Right cardiac atrium (tissue), 5 donors: ENCODE data around the gene KCNAB1. TPM values are rescaled to one million over a fixed set of nuclear protein-coding genes. Genes with fewer than 3 reads are reported as not detected.

Source experiments
- ATAC-seq, 2 donors: fragments of 200-7000 bp; cut with Tn5 transposase; one replicate each; pipeline versions ENCODE4 v1.8.0 to v1.9.1; 2020; ENCODE audit warnings: moderate library complexity in 2 of 2, mild to moderate bottlenecking in 1 of 2
- DNase-seq, 3 donors: peaks; one replicate each; pipeline ENCODE4 v3.0.0-alpha.2; 2020
- H3K27ac ChIP-seq: one replicate; pipeline ENCODE4 v1.5.1; 2013; ENCODE audit warnings: mild to moderate bottlenecking, low read length, control low read depth, moderate library complexity
- H3K27me3 ChIP-seq: one replicate; pipeline ENCODE4 v1.6.1; 2013; ENCODE audit not compliant: control insufficient read depth, insufficient read depth
- H3K4me1 ChIP-seq: one replicate; pipeline ENCODE4 v1.6.1; 2013; ENCODE audit warnings: low read length; ENCODE audit not compliant: control insufficient read depth, insufficient read depth
- H3K4me3 ChIP-seq: one replicate; pipeline ENCODE4 v1.5.1; 2013; ENCODE audit warnings: low read length, control low read depth
- H3K9me3 ChIP-seq: one replicate; pipeline ENCODE4 v1.6.1; 2013; ENCODE audit warnings: low read length; ENCODE audit not compliant: control insufficient read depth
- WGBS: extraction: QIAGEN DNeasy Blood & Tissue Kit; methylation state at CpG from one replicate; pipeline ENCODE4 v1.1.7; 2013; 5-methylcytosine and 5-hydroxymethylcytosine counted together
- intact Hi-C, 4 donors: fragments of 100-400 bp; cut with DNase I; formaldehyde crosslinking; loops; one replicate each; pipeline versions ENCODE4 v1.11.0 to v1.14.0; 2022 to 2023
- polyA plus RNA-seq: library from polyadenylated mRNA; stranded (reverse); fragments of 200-250 nt; gene quantifications from one replicate; pipeline ENCODE4 v1.2.3, GENCODE V29; 2013
- total RNA-seq, 4 donors: library from RNA; stranded (reverse); fragmentation: NEBNext Ultra II Directional; extraction: Animal tissue kit (Norgen Biotek cat#: 25700); gene quantifications; one replicate each; pipeline ENCODE4 v1.2.1, GENCODE V29; 2021
- donor health status: healthy with polysubstance abuse.
- donor health status: DM: no; HTN: yes; CAD: no.
- donor health status: DM: no; HTN: no; CAD: no.
- donor health status: DM: no; HTN: yes; CAD: no; lungs with severe emphysema.
- donor health status: DM: yes; HTN: yes; CAD: no.

The KCNAB1 gene
- total and polyA plus RNA-seq, 5 donors, result 1.1 to 3.7 (median 2.0) TPM

DNA sequence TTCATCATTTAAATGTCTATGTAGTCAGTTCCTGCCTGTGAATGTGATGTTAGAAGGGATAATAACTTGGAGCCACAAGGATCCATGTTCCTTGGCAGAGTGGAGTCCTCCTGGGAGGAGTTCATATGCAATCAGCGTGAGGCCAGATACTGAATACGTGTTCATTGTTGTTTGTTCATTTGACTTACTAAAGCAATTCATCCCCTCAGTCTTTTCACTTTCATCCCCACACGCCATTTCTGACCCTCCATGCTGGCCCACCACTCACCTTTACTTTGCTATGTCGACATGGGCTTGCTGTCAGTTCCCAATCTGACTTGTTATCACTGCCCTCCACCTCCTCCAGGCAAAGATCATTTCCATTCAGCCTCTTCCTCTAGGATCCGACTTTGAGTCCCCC is 342.7 kb downstream of the KCNAB1 start:
- DNase-seq (no peak), ATAC-seq (no peak)
- intact Hi-C loops, result no loop called here
- no peaks in the 10 kb centered on the region for H3K9me3 ChIP-seq
- no peaks in the 10 kb centered on the region for H3K27me3 ChIP-seq
- no peak overlapping the region for H3K4me3 ChIP-seq
- H3K27ac ChIP-seq, result no peak overlapping the region
- WGBS, result 67% methylated on average over 5 of the region's 5 CpGs
- peaks cover 2% of the 10 kb centered on the region for H3K4me1 ChIP-seq

DNA sequence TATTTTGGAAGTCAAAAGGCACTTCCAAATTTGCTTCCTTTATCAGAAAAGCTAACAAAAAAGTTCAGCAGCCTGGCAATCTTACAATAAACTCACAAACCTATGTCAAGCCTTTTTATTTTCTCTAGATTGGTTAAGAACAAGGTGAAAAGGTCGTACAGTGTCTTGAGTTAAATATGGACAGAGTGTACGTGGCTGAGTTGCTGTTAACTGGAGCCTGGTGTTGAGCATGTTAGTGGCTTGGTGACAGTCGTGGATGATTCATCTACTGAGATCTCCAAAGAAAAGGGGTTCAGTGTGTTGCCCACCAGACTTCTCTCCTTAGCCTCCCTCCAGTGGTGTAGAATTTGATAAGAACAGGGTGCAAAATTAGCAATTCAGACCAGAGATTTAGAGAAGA is 344.8 kb downstream of the KCNAB1 start:
- intact Hi-C loops, result no loop called here
- Histone ChIP-seq H3K4me1 (peaks cover 2% of the 10 kb centered on the region), H3K4me3 (no peak overlapping the region), H3K27me3 (no peaks in the 10 kb centered on the region), H3K9me3 (no peaks in the 10 kb centered on the region), H3K27ac (no peak overlapping the region)
- WGBS, result 30% methylated on average over 3 of the region's 3 CpGs
- DNase-seq (no peak), ATAC-seq (peak; percentile 69 to 73)

DNA sequence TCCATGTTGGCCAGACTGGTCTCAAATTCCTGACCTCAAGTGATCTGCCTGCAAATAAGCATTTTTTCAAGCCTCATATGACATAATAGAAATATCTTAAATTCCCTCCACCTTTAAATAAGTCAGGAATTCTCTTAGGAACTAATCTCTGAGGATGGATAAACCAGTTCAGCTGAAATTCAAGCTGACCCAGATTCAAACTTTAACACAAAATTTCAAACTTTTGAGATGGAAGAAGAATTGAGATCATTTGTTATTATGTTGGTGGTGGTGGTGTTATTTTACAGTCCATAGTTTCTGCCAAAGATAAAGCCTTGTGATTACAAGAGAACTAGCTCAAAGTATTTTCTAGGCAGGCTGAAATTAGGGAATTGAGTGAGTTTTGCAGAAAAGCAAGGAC is 349.1 kb downstream of the KCNAB1 start:
- Histone ChIP-seq H3K27me3 (no peaks in the 10 kb centered on the region), H3K4me3 (no peak overlapping the region), H3K27ac (no peak overlapping the region), H3K4me1 (no peaks in the 10 kb centered on the region), H3K9me3 (no peaks in the 10 kb centered on the region)
- ATAC-seq, result no peak
- no peak for DNase-seq
- intact Hi-C loops, result no loop called here

DNA sequence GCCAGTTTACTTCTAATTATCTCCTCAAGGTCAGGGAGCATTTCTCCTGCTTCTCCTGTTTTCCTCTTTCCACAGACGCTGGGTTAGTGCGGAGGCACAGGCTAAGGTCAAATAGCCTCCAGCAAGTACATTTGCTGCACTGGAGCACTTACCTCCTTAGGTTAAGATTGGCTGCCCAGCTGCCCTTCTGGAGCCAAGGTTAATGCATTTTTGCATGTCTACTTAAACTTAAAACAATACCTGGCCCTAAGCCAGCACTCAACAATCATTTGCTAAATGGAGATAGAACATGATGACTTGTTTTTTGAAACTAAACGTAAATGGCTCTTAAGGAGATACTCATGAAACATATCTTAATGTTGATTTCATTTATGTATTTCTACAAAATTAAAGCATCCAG is 351.1 kb downstream of the KCNAB1 start:
- ATAC-seq, result no peak
- H3K27ac ChIP-seq, result no peak overlapping the region
- no peaks in the 10 kb centered on the region for H3K9me3 ChIP-seq
- no peaks in the 10 kb centered on the region for H3K4me1 ChIP-seq
- no peaks in the 10 kb centered on the region for H3K27me3 ChIP-seq
- H3K4me3 ChIP-seq, result no peak overlapping the region
- intact Hi-C loops, result no loop called here
- DNase-seq, result no peak
- WGBS, result 43% methylated on average over 3 of the region's 3 CpGs

DNA sequence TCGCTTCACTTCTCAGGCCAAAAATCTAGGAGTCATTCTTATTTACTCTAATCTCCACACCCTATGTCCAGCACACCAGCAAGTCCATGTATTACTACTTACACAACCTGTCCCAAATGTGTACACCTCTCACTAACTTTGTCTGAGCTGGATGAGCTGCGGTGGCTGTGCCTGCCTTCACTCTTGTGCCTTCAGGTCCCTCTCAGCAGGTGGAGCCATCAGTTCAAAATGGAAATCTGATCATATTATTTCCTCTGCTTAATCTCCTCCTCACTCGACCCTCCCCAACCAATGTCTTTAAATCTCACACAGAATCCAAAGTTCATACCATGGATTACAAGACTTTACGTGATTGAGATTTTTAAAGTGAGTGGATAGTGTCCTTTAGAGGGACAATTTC is 351.8 kb downstream of the KCNAB1 start:
- ATAC-seq, result no peak
- 91% methylated on average over 4 of the region's 4 CpGs for WGBS
- intact Hi-C loops, result no loop called here
- Histone ChIP-seq H3K4me1 (no peaks in the 10 kb centered on the region), H3K27me3 (no peaks in the 10 kb centered on the region), H3K9me3 (no peaks in the 10 kb centered on the region), H3K27ac (no peak overlapping the region), H3K4me3 (no peak overlapping the region)
- DNase-seq, result no peak

DNA sequence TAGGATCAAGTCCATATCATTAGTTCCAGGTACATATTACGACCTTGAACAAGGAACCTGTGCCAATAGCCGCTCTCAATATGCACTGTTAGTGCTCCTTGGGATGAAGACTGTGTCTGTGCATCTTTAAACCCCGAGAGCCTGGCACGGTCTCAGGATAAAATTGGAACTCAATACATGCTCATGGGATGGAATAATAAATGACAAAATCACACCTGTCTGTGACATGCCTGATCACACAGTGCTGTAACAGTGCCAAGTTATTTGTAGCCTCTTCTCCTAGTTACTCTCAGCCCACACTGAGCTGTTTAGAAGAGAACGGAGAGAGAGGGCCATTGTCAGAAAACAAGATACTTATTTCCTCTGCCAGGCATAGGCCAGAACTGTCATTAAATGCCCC is 352.3 kb downstream of the KCNAB1 start:
- H3K27ac ChIP-seq, result no peak overlapping the region
- ATAC-seq (no peak), DNase-seq (no peak)
- intact Hi-C loops, result no loop called here
- H3K4me3 ChIP-seq, result no peak overlapping the region
- 86% methylated on average over 5 of the region's 5 CpGs for WGBS
- H3K27me3 ChIP-seq, result no peaks in the 10 kb centered on the region
- no peaks in the 10 kb centered on the region for H3K4me1 ChIP-seq
- no peaks in the 10 kb centered on the region for H3K9me3 ChIP-seq

DNA sequence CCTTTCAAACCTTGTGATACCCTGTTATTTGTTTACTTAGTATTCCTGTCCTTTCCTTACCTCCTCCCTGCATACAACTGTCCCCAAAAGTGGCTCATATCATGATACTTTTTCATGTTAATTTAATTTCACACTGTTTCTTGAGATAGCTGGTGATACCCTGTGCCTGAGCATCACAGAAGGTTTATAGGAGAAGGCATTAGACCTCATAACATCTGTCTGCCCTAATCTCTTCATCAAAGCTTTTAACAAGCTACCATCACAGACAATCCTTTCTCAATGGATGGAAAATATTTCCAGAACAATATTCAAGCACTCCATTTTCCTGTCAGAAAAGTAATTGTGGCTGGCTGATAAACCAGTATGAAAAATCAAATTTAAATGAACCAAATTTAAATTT is 353.0 kb downstream of the KCNAB1 start:
- no peaks in the 10 kb centered on the region for H3K9me3 ChIP-seq
- no peaks in the 10 kb centered on the region for H3K4me1 ChIP-seq
- ATAC-seq (no peak), DNase-seq (no peak)
- intact Hi-C loops, result no loop called here
- no peaks in the 10 kb centered on the region for H3K27me3 ChIP-seq
- H3K4me3 ChIP-seq, result no peak overlapping the region
- no peak overlapping the region for H3K27ac ChIP-seq

DNA sequence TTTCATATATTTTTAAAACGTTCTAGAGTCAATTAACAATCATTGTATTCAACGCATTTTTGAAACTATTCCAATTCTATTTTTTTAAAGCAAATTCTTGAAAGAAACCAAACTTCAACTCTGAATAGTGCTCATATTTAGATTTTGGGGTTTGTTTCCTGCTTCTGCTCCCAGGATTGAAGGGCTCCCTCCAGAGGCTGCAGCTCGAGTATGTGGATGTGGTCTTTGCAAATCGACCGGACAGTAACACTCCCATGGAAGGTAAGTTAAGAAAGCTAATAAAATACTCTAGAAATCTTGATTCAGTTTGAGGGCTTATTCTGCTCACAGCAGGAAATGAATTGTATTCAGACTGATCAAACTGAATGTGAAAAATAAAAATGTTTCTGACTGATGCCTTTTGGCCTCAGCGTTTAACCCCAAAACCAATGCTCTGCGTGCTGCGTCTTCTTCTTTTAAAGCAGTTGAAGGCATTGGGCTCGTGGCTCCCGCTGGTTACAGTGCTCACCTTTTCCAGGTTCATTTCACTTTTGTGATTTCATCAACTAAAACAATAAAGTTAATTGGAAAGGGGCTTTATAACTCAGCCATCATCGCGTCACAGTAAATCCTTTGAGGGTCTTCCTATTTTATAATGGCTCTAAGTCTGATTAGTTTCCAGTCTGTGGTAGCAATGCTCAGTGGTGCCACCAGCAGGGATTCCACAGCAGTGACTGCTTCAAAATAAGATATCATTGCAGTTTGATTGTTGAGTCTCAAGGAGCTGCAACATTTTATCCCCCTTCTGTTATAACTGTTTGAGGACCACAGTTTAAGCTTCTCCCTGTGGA is 354.4 kb downstream of the KCNAB1 start:
- DNase-seq (no peak), ATAC-seq (no peak)
- Histone ChIP-seq H3K4me3 (no peak overlapping the region), H3K4me1 (no peaks in the 10 kb centered on the region), H3K27me3 (no peaks in the 10 kb centered on the region), H3K27ac (no peak overlapping the region), H3K9me3 (no peaks in the 10 kb centered on the region)
- WGBS, result 57% methylated on average over 12 of the region's 12 CpGs
- intact Hi-C loops, result no loop called here

DNA sequence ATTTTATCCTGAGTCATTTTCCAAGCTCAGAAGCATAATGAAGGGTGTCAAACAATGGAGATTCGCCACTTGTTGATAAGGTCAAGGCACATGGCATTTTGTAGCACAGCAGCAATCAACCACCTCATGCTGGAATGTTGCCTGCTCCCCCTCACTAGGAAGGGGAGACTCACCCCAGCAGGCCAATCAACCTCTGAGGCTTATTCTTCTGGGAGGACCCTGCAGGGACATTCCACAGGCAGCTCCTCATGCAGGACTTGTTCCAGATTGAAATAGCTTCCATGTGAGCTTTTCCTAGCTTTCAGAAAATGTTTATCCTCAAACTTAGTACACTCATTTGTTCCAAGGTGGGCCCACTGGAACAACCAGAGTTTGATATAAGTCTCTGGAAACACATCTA is 356.9 kb downstream of the KCNAB1 start:
- no peak for DNase-seq
- Histone ChIP-seq H3K4me1 (no peaks in the 10 kb centered on the region), H3K27me3 (no peaks in the 10 kb centered on the region), H3K9me3 (no peaks in the 10 kb centered on the region), H3K27ac (no peak overlapping the region), H3K4me3 (no peak overlapping the region)
- intact Hi-C loops, result no loop called here
- WGBS, result 78% methylated on average over 1 of the region's 1 CpG
- no peak for ATAC-seq

DNA sequence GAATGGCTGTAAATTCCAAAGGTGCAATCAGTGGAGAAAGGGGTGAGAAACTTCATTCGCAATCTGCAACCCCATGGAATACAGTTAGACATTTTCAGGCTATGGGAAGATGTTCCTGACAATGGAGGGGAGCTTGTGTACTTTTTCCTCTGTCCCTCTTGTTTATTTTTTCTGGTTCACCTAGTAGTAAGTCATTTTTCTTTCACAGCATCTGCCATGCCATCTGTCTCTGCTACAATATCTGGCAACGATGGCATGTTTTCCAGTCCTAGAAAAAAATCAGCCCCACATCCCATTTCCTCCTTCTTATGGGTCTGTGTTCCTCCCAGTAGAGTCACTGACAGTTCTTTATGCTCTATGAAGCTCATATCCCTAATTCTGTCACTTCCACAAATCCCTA is 358.5 kb downstream of the KCNAB1 start:
- Histone ChIP-seq H3K4me3 (no peak overlapping the region), H3K27me3 (no peaks in the 10 kb centered on the region), H3K27ac (no peak overlapping the region), H3K4me1 (no peaks in the 10 kb centered on the region), H3K9me3 (no peaks in the 10 kb centered on the region)
- ATAC-seq (no peak), DNase-seq (no peak)
- 70% methylated on average over 2 of the region's 2 CpGs for WGBS
- intact Hi-C loops, result no loop called here

DNA sequence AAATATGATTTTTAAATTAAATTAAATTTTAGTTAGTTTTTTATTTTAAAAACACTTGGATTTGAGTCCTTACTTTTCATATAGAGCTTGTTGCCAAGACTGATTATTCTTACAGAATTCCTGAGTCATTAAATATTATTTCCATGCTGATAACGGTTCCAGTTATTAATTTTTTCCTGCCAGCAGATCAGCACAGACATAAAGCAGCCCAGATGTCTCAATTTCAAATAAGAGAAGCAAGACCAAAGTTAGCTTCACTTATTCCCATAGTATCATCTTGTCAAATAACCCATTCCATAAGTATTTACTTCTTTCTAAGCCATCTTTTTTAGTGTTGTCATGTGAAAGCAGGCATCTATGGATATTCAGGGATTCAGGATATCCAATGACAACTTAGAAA is 359.2 kb downstream of the KCNAB1 start:
- H3K27me3 ChIP-seq, result no peaks in the 10 kb centered on the region
- no peaks in the 10 kb centered on the region for H3K4me1 ChIP-seq
- DNase-seq (no peak), ATAC-seq (no peak)
- WGBS, result 44% methylated on average over 1 of the region's 1 CpG
- H3K4me3 ChIP-seq, result no peak overlapping the region
- intact Hi-C loops, result no loop called here
- no peak overlapping the region for H3K27ac ChIP-seq
- H3K9me3 ChIP-seq, result no peaks in the 10 kb centered on the region

DNA sequence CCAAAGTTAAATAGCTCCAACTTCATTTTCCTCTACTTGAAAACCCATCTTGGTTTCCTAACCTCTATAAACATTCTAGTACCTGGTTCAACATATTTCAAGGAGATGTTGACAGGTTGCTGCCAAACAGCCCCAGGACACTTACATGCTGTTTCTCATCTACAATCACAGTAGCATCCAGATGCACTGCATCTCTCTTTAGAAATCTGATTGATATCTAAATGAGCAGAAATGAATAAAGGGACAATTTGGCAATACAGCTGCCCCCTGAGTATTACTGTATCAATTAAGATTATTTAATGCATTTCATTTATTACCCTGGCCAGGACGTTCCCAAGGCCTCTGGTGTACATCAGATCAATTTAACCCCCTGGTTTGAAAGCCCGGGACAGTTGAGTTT is 360.6 kb downstream of the KCNAB1 start:
- 71% methylated on average over 2 of the region's 2 CpGs for WGBS
- Histone ChIP-seq H3K27ac (no peak overlapping the region), H3K4me1 (no peaks in the 10 kb centered on the region), H3K4me3 (no peak overlapping the region), H3K27me3 (no peaks in the 10 kb centered on the region), H3K9me3 (no peaks in the 10 kb centered on the region)
- no peak for ATAC-seq
- no peak for DNase-seq
- intact Hi-C loops, result no loop called here
